HG03095 (cell line): Measurements from ENCODE around the gene TM4SF5.

Experiments used
- ATAC-seq: cut with Tn5 transposase; IDR thresholded peaks from one replicate; pipeline ENCODE4 v1.9.1; 2021; ENCODE audit warnings: moderate library complexity; ENCODE audit not compliant: unreplicated experiment

The TM4SF5 gene

GRCh38 chr17:4744999-4745969 lies 26.4 kb upstream of the TM4SF5 start:
- ATAC-seq: no peak

- ATAC-seq: no peak
Measured at GRCh38 chr17:4747847-4748246, 23.8 kb upstream of the TM4SF5 start.

- ATAC-seq: no peak
Measured at GRCh38 chr17:4748686-4749085, 23.0 kb upstream of the TM4SF5 start.

GRCh38 chr17:4750606-4751005 lies 21.1 kb upstream of the TM4SF5 start:
- no peak for ATAC-seq

DNA sequence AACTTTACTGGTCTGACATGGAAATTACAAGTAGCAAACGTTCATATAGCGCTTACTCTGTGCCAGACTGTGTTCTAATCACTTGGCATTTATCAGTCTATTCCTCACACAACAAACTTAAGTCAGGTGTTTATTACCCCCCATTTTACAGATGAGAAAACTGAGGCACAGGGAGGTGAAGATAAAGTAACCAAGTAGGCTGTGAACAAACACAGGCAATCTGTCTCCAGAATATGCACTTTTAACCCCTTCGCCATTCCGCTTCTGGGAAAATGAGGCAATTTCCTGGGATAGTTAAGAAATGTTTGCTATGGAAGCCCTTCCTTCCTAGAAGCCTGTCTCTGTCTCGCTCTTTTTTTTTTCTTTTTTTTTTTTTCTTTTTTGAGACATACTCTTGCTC lies 19.8 kb upstream of the TM4SF5 start:
- ATAC-seq: no peak

GRCh38 chr17:4753392-4753791 lies 18.3 kb upstream of the TM4SF5 start:
- no peak for ATAC-seq

GRCh38 chr17:4759776-4760236 lies 11.9 kb upstream of the TM4SF5 start:
- no peak for ATAC-seq

GRCh38 chr17:4764595-4764994 lies 7.1 kb upstream of the TM4SF5 start:
- no peak for ATAC-seq

DNA sequence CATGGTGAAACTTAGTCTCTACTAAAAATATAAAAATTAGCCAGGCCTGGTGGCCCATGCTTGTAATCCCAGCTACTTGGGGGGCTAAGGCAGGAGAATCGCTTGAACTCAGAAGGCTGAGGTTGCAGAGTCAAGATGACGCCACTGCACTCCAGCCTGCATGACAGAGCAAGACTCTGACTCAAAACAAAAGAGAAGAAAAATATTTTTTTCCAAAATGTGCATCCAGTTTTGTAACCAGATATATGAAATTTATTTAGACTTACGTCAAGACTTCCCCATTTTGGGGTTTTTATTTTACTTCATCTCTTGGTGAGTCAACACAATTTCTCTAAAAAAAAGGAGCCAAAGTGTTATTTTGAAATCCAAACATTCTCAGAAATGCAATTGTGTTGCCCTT lies 5.5 kb upstream of the TM4SF5 start:
- ATAC-seq: no peak

GRCh38 chr17:4766723-4767122 lies 5.0 kb upstream of the TM4SF5 start:
- ATAC-seq: no peak

DNA sequence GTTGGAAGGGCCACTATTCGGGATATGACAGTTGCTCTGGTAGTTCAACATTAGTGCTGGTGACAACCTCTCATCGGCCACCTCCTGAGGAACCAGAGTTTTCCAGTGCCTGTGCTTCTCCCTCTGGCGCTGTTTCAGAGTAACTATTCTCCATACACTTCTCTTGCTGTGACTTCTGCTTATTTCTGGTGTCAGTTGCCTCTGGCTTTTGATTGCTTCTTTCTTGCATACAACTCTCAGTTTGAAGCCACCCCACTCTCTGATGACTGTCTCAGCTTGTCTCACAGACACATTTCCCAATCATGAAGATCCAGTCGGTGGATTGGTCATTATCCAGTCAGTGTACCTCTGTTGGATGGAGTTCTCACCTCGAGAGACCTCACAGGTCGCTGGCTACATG lies 3.4 kb upstream of the TM4SF5 start:
- no peak for ATAC-seq

- no peak for ATAC-seq
Measured at GRCh38 chr17:4769628-4770027, 2.1 kb upstream of the TM4SF5 start.

DNA sequence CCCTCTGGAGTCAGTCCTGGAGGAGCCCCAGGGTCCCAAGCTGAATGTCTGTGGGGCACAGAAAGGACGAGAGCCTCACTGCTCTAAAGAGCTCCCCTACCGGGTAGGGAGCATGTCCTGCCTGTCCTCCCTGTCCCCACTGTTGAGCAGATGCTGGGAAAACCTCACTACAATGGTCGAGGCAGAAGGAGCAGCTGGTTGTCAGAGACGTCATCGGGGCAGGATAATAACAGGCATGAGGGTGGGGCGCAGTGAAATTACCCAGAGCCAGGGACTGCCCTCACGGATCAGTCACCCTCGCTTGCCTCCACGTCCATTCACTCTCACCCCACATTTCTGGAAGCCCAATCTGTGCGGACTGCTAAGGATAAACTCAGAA lies 538 bp downstream of the TM4SF5 start:
- ATAC-seq: no peak

DNA sequence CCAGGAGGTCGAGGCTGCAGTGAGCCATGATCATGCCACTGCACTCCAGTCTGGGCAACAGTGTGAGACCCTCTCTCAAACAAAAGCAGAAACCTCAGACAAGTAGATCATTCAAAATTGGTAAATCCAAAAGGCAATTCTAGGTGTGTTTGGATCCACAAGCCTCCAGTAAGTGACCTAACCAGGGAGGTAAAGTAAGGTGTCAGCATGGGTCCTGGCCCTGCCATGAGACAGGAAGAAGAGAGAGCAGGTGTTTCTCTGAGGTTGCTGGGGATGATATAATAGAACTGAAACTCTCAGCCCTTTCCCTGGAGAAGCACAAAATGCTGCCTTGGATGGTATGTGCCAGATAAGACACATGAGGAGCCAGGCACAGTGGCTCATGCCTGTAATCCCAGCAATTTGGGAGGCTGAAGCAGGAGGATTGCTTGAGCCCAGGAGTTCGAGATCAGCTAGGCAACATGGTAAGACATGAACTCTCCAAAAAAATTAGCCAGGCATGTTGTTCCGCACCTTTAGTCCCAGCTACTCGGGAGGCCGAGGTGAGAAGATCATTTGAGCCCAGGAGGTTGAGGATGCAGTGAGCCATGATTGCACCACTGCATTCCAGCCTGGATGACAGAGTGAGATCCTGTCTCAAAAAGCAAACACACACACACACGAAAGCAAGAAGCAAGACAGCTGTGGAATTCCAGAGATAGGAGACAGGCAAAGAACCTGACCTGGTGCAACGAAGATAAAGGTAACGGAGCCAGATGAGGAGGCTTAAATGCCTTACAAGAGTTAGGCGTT lies 6.5 kb downstream of the TM4SF5 start:
- no peak for ATAC-seq

- ATAC-seq: no peak
Measured at GRCh38 chr17:4780325-4780955, 8.8 kb downstream of the TM4SF5 start.

GRCh38 chr17:4782652-4783051 lies 11.0 kb downstream of the TM4SF5 start:
- ATAC-seq: no peak

- no peak for ATAC-seq
Measured at GRCh38 chr17:4785311-4786105, 13.8 kb downstream of the TM4SF5 start.

- ATAC-seq: no peak
Measured at GRCh38 chr17:4786106-4786511, 14.4 kb downstream of the TM4SF5 start, which contains the start of gene VMO1. Gene VMO1, minus strand, starts transcription at chr17:4786364. Its CDS starts 12 bp downstream, at chr17:4786352.

- ATAC-seq: no peak
Measured at GRCh38 chr17:4786516-4786915, 14.8 kb downstream of the TM4SF5 start.

GRCh38 chr17:4788159-4788806 lies 16.6 kb downstream of the TM4SF5 start:
- ATAC-seq: no peak
